ENCODE measurements around the gene EME1. TPM values are rescaled to one million over a fixed set of nuclear protein-coding genes. Genes with fewer than 3 reads are reported as not detected.

EME1 gene
- total RNA-seq, 1 donor, result 4.7 TPM

DNA sequence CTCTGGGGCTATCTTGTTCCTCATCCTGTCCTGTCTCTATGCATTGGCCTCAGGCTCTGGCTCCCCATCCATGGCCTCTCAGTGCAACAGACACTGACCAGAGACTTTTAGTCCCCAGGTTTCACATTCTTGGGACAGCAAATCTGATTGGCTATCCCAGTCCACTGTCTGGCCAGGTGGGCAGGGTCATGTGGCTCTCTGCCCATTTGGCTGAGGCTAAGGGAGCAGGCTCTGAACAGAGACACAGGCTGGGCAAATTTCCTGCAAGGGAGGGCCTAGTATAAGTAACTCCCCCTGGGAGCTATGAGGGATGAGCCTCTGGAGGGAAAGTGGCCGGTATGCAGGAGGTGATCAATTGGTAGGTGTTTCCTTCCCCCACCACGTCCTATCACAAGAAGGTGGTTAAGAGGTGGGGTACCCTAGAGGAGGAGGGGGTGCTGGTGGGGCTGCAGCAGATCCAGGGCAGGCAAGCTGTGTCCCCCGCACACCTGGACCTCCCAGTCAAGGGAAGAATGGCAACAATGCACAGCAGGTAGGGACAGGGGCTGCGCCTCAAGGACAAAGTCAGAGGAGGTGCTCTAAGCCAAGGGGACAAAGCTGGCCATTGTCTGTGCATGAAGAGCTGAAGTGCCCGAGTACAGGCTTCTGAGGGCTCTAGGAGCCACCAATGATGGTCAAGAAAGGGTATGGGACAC, 13.9 kb upstream of the EME1 start:
- TF ChIP-seq, protein P1, sequence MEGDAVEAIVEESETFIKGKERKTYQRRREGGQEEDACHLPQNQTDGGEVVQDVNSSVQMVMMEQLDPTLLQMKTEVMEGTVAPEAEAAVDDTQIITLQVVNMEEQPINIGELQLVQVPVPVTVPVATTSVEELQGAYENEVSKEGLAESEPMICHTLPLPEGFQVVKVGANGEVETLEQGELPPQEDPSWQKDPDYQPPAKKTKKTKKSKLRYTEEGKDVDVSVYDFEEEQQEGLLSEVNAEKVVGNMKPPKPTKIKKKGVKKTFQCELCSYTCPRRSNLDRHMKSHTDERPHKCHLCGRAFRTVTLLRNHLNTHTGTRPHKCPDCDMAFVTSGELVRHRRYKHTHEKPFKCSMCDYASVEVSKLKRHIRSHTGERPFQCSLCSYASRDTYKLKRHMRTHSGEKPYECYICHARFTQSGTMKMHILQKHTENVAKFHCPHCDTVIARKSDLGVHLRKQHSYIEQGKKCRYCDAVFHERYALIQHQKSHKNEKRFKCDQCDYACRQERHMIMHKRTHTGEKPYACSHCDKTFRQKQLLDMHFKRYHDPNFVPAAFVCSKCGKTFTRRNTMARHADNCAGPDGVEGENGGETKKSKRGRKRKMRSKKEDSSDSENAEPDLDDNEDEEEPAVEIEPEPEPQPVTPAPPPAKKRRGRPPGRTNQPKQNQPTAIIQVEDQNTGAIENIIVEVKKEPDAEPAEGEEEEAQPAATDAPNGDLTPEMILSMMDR (IDR thresholded peaks at IDR 0.05; ENCODE audit: insufficient read depth, low read depth, low read length), result no peak
- no peak overlapping the region for H3K4me3 ChIP-seq (ENCODE audit: low read depth, low read length)
- no peak for DNase-seq (ENCODE audit: low read depth)

DNA sequence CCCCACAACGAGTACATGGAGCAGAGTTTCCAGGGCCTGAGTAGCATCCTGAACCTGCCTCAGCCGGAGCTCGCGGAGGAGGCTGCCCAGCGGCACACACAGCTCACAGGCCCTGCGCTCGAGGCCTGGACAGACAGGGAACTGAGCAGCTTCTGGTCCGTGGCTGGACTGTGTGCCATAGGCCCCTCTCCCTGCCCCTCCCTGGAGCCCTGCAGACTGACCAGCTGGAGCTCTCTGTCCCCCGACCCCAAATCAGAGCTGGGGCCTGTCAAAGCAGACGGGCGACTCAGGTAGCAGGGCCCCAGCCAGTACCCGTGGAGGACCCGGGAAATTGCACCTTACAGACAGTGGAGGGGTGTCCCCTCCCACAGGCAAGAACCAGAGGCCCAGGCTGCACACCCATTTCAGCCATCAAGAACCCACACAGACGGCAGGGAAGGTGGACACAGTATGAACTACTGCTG, 13.0 kb upstream of the EME1 start:
- TF ChIP-seq, protein P1 (IDR thresholded peaks at IDR 0.05; ENCODE audit: insufficient read depth, low read depth, low read length), result no peak
- DNase-seq (ENCODE audit: low read depth), result no peak
- H3K4me3 ChIP-seq (ENCODE audit: low read depth, low read length), result no peak overlapping the region

DNA sequence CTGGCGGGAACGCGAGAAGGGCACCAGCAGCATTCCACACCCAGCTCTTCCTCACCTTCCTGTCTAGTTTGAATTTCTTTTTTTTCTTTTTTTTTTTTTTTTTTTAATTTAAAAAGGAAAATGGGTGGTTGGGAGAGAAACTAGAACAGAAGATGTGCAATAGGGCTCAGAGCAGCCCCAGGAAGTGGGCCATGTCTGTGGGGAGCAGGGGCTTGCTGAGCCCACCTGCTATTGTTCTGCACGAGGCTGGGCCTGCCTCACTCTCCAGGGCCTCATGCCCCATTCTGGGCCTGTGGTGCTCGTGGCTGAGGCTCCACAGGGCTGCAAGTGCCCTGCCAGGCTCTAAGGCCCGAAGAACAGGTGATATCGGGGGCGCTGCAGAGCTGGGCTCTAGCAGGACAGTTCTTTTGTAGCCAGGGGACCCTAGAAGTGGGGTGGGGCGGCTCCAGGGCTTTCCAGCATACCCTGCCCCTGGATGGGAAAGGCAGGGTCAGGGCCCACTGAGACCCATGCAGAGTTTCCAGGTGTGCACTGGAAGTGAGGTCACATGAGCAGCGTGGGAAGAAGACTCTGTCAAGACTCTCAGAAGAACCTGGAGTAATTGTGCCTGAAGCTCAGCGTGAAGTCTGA, 12.4 kb upstream of the EME1 start:
- TF ChIP-seq, protein P1 (IDR thresholded peaks at IDR 0.05; ENCODE audit: insufficient read depth, low read depth, low read length), result no peak
- no peak overlapping the region for H3K4me3 ChIP-seq (ENCODE audit: low read depth, low read length)
- no peak for DNase-seq (ENCODE audit: low read depth)

DNA sequence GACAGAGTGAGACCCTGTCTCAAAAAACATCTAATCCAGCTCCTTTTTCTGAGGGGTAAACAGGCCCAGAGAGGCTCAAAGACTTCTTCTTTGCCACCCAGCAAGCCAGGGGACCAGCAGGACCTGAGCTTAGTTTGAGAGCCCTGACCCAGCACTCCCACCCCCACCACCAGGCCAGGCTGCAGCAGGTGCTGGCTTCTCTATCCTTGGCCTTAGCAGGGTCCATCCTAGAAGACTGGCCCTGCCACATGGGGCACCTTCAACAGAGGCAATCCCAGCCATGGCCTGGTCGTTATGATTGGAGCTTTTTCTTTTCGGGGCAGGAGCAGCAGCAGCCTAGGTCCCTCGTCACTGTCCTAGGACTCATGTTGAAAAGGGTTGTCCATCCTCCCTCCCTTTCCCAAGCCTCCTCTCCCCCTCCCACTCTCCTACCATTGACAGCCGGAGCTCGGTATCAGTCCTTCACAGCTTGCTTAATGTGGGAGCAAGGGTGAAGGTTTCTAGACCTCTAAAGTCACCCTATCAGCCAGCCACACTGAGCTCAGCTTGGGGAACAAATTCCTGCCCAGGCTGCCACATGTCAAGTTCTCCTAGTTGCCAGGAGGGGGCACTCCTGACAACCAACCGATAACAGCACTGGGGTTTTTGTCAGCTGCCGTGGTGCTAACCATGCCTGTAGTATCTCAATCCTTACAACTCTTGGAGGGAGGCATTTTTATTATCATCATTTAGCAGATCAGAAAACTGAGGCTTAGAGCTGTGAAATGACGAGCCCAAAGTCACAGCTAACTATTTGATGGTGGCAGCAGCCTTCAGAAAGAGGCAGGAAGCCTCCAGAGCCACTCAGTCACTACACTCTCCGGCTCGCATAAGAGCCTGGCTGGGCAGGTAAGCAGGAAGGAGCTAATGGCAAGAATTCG, 11.2 kb upstream of the EME1 start:
- H3K4me3 ChIP-seq (ENCODE audit: low read depth, low read length), result no peak overlapping the region
- DNase-seq (ENCODE audit: low read depth), result peak; percentile 83
- TF ChIP-seq, protein P1 (IDR thresholded peaks at IDR 0.05; ENCODE audit: insufficient read depth, low read depth, low read length), result peak; percentile 86

DNA sequence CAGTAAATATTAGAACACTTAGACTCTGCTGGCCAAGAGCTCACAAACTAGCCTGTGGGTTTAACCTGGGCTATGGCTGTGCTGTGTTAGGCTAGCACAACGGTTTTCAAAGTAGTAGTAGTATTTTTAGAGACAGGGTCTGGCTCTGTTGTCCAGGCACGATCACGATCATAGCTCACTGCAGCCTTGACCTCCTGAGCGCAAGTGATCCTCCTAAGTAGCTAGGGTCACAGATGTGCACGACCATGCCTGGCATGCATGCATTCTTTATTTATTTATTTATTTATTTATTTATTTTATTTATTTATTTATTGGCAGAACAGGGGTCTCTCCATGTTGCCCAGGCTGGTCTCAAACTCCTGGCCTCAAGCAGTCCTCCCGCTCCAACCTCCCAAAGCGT, 10.4 kb upstream of the EME1 start:
- DNase-seq (ENCODE audit: low read depth), result no peak
- no peak overlapping the region for H3K4me3 ChIP-seq (ENCODE audit: low read depth, low read length)
- TF ChIP-seq, protein P1 (IDR thresholded peaks at IDR 0.05; ENCODE audit: insufficient read depth, low read depth, low read length), result no peak

DNA sequence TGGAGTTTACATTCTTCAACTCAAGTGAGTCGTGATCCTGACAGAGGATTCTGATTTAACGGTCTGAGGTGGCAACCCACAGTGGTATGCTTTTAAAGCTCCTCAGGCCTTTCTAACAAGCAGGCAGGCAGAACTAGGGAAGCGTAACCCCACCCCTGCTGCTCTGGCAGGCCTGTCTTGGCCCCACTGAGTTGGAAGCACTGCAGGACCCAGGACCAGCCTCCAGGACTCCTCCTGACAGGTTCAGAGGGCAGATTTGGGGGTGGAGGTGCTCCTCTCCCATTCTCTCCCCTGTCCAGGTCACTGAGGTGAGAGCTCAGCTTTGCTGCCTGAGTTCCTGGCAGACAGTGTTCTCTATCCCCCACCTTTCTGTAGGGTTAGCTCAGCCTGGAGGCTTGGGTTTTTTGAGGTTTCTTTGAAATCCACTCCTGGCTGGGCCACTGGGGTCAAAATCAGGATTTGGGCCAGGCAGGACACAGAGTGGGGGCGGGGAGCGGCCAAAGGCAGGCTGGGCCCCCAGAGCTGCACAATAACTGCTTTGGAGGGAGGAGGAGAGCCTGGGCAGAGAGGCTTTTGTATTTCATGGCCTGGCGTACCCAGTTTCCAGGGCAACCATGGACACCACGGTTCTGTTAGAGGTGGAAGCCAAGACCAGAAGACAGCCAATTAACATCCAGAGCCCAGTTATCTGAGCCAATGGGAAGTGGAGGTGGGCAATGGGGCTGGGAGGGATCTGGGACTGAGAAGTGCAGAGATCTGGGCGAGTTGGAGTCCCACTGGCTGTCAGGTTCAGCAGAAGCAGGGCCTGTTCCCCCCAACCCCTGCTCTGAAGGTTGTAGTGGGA, 9.6 kb upstream of the EME1 start:
- H3K4me3 ChIP-seq (ENCODE audit: low read depth, low read length), result no peak overlapping the region
- TF ChIP-seq, protein P1 (IDR thresholded peaks at IDR 0.05; ENCODE audit: insufficient read depth, low read depth, low read length), result no peak
- DNase-seq (ENCODE audit: low read depth), result peak; percentile 38

All from fibroblast of villous mesenchyme (primary cell).